AG10803 (cell line): ENCODE measurements around the gene FURIN.
"Not testable (repeated sequence)": the region's sequence is repeated elsewhere in the genome, so short reads cannot be mapped to it uniquely, and the experiment has no call there.

Experiments used
- DNase-seq: peaks from one replicate; pipeline ENCODE4 v3.0.0; 2010; ENCODE audit warnings: low read depth
- H3K4me3 ChIP-seq: 2 replicates; pipeline ENCODE4 v1.5.1; 2011; ENCODE audit warnings: mild to moderate bottlenecking, low read length, control low read depth
- CTCF ChIP-seq: conservative IDR thresholded peaks from 2 replicates; pipeline ENCODE4 v1.5.1; 2011; ENCODE audit warnings: mild to moderate bottlenecking, low read length, control low read depth, inconsistent platforms

The FURIN gene

GRCh38 chr15:90890839-90891238 lies 22.5 kb downstream of the FURIN start:
- no peak overlapping the region for H3K4me3 ChIP-seq
- no peak for TF ChIP-seq CTCF
- no peak for DNase-seq

DNA sequence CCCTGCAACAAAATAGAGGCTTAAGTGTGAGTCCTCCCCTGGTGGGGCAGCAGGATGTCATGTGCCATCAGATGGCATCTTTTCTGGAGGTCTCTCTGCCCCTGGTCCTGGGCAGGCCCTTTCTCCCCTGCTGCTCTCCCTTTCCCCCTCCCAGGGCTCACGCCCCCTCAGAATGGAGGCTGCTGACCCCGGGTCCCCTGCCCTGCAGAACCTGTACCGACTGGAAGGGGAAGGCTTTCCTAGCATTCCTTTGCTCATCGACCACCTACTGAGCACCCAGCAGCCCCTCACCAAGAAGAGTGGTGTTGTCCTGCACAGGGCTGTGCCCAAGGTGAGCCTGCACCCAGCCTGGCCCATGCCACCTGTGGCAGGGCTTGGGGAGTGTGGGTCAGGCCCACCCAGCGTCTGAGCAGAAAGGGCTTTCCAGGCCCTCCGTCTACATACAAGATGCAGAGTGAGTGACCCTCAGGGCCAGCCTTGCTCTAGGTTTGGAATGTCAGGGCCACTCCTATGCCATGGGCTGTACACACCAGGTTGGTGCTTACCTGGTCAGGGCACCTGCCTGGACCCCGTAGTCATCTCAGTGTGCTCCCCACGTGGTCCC lies 23.1 kb downstream of the FURIN start:
- TF ChIP-seq CTCF, result no peak
- no peak for DNase-seq
- H3K4me3 ChIP-seq, result no peak overlapping the region

DNA sequence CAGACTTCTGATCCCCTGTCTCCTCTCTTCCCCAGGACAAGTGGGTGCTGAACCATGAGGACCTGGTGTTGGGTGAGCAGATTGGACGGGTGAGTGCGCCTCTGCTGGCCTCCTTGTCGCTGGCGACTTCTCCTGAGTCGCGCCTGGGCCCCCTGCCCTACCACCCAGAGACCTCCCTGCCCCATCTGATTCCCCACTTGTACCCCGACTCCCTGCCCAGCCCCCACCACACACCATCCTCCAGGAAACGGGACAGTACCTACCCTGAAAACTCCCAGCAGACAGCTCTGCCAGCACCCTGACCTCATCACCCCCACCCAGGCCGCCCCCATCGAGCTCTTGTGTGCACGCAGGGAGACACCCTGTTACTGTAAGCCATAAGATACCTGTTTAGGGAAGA lies 23.6 kb downstream of the FURIN start:
- no peak for TF ChIP-seq CTCF
- no peak for DNase-seq
- no peak overlapping the region for H3K4me3 ChIP-seq

GRCh38 chr15:90892498-90893174 lies 24.2 kb downstream of the FURIN start:
- no peak overlapping the region for H3K4me3 ChIP-seq
- no peak for TF ChIP-seq CTCF
- no peak for DNase-seq

- H3K4me3 ChIP-seq, result no peak overlapping the region
- TF ChIP-seq CTCF, result no peak
- DNase-seq, result no peak
Measured at GRCh38 chr15:90893175-90894090, 25.0 kb downstream of the FURIN start.

- DNase-seq, result no peak
- no peak overlapping the region for H3K4me3 ChIP-seq
- TF ChIP-seq CTCF, result no peak
Measured at GRCh38 chr15:90895571-90896117, 27.3 kb downstream of the FURIN start.

DNA sequence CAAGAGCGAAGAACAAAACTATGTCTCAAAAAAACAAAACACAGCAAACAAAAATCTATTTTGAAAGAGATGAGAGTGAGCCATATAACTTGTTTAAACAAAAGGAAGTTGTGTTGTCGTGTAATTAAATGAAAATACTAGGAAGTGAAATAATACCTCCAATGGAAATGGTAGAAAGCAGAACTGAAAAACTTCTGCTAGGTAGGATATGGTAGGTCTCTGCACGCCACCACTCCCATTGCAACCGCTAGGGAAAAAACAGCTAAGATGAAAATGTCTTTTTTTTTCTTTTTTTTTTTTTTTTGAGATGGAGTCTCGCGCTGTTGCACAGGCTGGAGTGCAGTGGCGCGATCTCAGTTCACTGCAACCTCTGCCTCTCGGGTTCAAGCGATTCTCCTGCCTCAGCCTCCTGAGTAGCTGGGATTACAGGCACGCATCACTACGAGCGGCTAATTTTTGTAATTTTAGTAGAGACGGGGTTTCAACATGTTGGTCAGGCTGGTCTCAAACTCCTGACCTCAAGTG lies 28.8 kb downstream of the FURIN start:
- not testable (repeated sequence) for DNase-seq, H3K4me3 ChIP-seq
